Hypothalamus (tissue), 51 donors: ENCODE data around the gene CMC2.
A peak's percentile ranks its signal among the peaks of the same experiment; 100 is the strongest.

Source experiments
- DNase-seq, 51 donors: peaks; one replicate each; lab custom pipeline; 2025; lab: John Stamatoyannopoulos, UW

CMC2 gene

GRCh38 chr16:81006813-81007695 is at the start of gene CMC2, which contains the start of gene CENPN:
Gene CMC2 (minus strand): TSS chr16:81006885. CDS start chr16:80997394, 9,491 bp downstream.
Gene CENPN (plus strand): TSS chr16:81007214. CDS start chr16:81011940, 4,726 bp downstream.
- DNase-seq = peak; percentile 88 to 100 (median 97)

GRCh38 chr16:81053761-81054160 is 47.1 kb upstream of the CMC2 start:
- no peak for DNase-seq

- no peak for DNase-seq
Observed at GRCh38 chr16:81042821-81043220, 36.1 kb upstream of the CMC2 start.

- no peak for DNase-seq
Observed at GRCh38 chr16:81041696-81042095, 35.0 kb upstream of the CMC2 start.

- DNase-seq = no peak
Observed at GRCh38 chr16:81040842-81041241, 34.2 kb upstream of the CMC2 start.

- DNase-seq = no peak
Observed at GRCh38 chr16:81040131-81040530, 33.4 kb upstream of the CMC2 start.

- DNase-seq = no peak
Observed at GRCh38 chr16:81036751-81037350, 30.2 kb upstream of the CMC2 start.

- peak in 23 of 51 donors; percentile 11 to 66 (median 33) for DNase-seq
Observed at GRCh38 chr16:81035975-81036750, 29.5 kb upstream of the CMC2 start.

- peak in 49 of 51 donors; percentile 13 to 86 (median 61) for DNase-seq
Observed at GRCh38 chr16:81035398-81035974, 28.8 kb upstream of the CMC2 start, which contains the start of gene ATMIN. Gene ATMIN (plus strand): TSS chr16:81035842. CDS start chr16:81035871, 29 bp downstream.

- DNase-seq = no peak
Observed at GRCh38 chr16:81029930-81030604, 23.4 kb upstream of the CMC2 start.

GRCh38 chr16:81026429-81026828 is 19.7 kb upstream of the CMC2 start:
- no peak for DNase-seq

- DNase-seq = peak in 29 of 51 donors; percentile 4 to 76 (median 44)
Observed at GRCh38 chr16:81018496-81018895, 11.8 kb upstream of the CMC2 start.

- no peak for DNase-seq
Observed at GRCh38 chr16:81014672-81015071, 8.0 kb upstream of the CMC2 start.

GRCh38 chr16:81012974-81013373 is 6.3 kb upstream of the CMC2 start:
- DNase-seq = no peak

- DNase-seq = no peak
Observed at GRCh38 chr16:81008505-81008789, 1.8 kb upstream of the CMC2 start.

- peak in 29 of 51 donors; percentile 17 to 79 (median 61) for DNase-seq
Observed at GRCh38 chr16:81006211-81006812, 373 bp downstream of the CMC2 start.

- DNase-seq = no peak
Observed at GRCh38 chr16:81005610-81006161, 999 bp downstream of the CMC2 start.

GRCh38 chr16:81004646-81005353 is 1.9 kb downstream of the CMC2 start:
- DNase-seq = peak in 6 of 51 donors; percentile 4 to 79 (median 25)
